A673 (cell line): Measurements from ENCODE around the gene P2RY14. TPM values are rescaled to one million over a fixed set of nuclear protein-coding genes. Genes with fewer than 3 reads are reported as not detected.

ENCODE experiments used
- BruUV-seq: library from RNA; stranded (reverse); fragments of 400-500 nt; replicated peaks from 2 replicates; lab custom pipeline; 2021; lab: Mats Ljungman, UMichigan
- CTCF ChIA-PET: fragments of 300-600 bp; sonication (Branson Sonifier 250); formaldehyde crosslinking; loops from one replicate; lab custom pipeline; 2022; ENCODE audit warnings: antibody characterized with exemption; lab: Charles Lee
- POLR2A ChIA-PET: fragments of 300-600 bp; sonication (Branson Sonifier 250); formaldehyde crosslinking; loops from one replicate; lab custom pipeline; 2022; ENCODE audit warnings: antibody characterized with exemption; ENCODE audit not compliant: low non-redundant PET; lab: Charles Lee
- DNase-seq: peaks from one replicate; pipeline ENCODE4 v3.0.0-alpha.2; 2015; ENCODE audit warnings: low spot score
- H3K27ac ChIP-seq: fragments of 200-600 bp; sonication (generic); 2 replicates; pipeline ENCODE4 v1.5.1; 2016; ENCODE audit warnings: mixed run types, low read depth, mild to moderate bottlenecking, mixed read lengths, antibody characterized with exemption, low read length; ENCODE audit not compliant: poor library complexity, severe bottlenecking
- H3K27me3 ChIP-seq: fragments of 200-600 bp; sonication (generic); replicated peaks from 2 replicates; pipeline ENCODE4 v1.6.1; 2017; ENCODE audit warnings: mixed run types, low read depth, mild to moderate bottlenecking, mixed read lengths, antibody characterized with exemption, low read length; ENCODE audit not compliant: insufficient read depth, poor library complexity
- H3K36me3 ChIP-seq: fragments of 200-600 bp; sonication (generic); 2 replicates; pipeline ENCODE4 v1.6.1; 2016; ENCODE audit warnings: mixed run types, mild to moderate bottlenecking, mixed read lengths, antibody characterized with exemption, low read length; ENCODE audit not compliant: insufficient read depth, poor library complexity, severe bottlenecking
- H3K4me1 ChIP-seq: fragments of 200-600 bp; sonication (generic); 2 replicates; pipeline ENCODE4 v1.6.1; 2017; ENCODE audit warnings: mixed run types, mild to moderate bottlenecking, mixed read lengths, antibody characterized with exemption, low read length; ENCODE audit not compliant: insufficient read depth, poor library complexity, severe bottlenecking
- H3K4me3 ChIP-seq: fragments of 200-600 bp; sonication (generic); 2 replicates; pipeline ENCODE4 v1.5.1; 2016; ENCODE audit warnings: low read depth, mixed run types, mild to moderate bottlenecking, mixed read lengths, low read length; ENCODE audit not compliant: poor library complexity, severe bottlenecking
- H3K9me3 ChIP-seq: fragments of 200-600 bp; sonication (generic); 2 replicates; pipeline ENCODE4 v1.6.1; 2016; ENCODE audit warnings: mixed run types, low read depth, mild to moderate bottlenecking, mixed read lengths, antibody characterized with exemption, low read length; ENCODE audit not compliant: poor library complexity, severe bottlenecking
- EZH2 ChIP-seq: fragments of 200-600 bp; sonication (generic); IDR thresholded peaks from 2 replicates; pipeline ENCODE4 v1.6.1; 2017; ENCODE audit warnings: borderline replicate concordance, low read depth, mild to moderate bottlenecking, mixed read lengths, antibody characterized with exemption, low read length; ENCODE audit not compliant: poor library complexity, severe bottlenecking
- intact Hi-C: fragments of 100-400 bp; cut with micrococcal nuclease; formaldehyde crosslinking; loops from one replicate; pipeline ENCODE4 v1.10.0; 2022; ENCODE audit not compliant: unreplicated experiment
- total RNA-seq: library from RNA; stranded (reverse); gene quantifications from 2 replicates; pipeline ENCODE4 v1.2.3, GENCODE V29; 2021
- TF ChIP-seq, protein P1 (sequence below): fragments of 300-800, 200-600 bp; sonication (generic); conservative IDR thresholded peaks from 2 replicates; pipeline ENCODE4 v1.5.1; 2017; ENCODE audit warnings: low read depth, mild to moderate bottlenecking, antibody characterized with exemption, low read length, moderate library complexity, mixed read lengths

The P2RY14 gene
- total RNA-seq, 1 experiment from 2014 or later: not detected

DNA sequence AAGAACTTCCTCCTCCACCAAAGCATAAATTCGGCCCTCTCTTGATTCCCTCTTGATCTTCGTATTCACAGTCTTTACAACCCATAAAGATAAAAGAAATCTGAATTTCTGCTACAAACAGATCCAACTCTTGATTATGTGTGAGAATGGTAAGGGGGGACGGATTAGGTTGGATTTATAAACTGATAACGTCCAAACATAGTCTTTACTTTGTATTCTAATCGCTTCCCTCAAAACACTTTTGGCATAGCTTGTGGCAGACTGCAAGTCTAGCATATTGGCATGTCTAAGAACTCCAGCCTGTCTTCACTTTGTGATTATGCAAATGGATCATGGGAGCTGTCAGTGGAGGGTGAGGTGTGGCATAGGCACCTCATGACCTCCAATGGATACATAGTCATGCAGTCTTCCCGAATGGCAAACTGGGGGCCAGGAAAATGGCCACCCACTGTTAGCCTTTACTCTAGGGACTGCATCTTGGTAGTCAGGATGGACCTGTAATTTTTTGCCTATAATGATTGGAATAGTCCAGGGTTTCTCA, 51.0 kb downstream of the P2RY14 start:
- Histone ChIP-seq H3K4me1 (no peaks in the 10 kb centered on the region), H3K9me3 (no peaks in the 10 kb centered on the region), H3K36me3 (no peaks in the 10 kb centered on the region), H3K4me3 (no peak overlapping the region), H3K27ac (no peak overlapping the region), H3K27me3 (no peaks in the 10 kb centered on the region)
- DNase-seq: no peak
- no TSS peak for BruUV-seq
- TF ChIP-seq EZH2: no peak
- TF ChIP-seq, protein P1, sequence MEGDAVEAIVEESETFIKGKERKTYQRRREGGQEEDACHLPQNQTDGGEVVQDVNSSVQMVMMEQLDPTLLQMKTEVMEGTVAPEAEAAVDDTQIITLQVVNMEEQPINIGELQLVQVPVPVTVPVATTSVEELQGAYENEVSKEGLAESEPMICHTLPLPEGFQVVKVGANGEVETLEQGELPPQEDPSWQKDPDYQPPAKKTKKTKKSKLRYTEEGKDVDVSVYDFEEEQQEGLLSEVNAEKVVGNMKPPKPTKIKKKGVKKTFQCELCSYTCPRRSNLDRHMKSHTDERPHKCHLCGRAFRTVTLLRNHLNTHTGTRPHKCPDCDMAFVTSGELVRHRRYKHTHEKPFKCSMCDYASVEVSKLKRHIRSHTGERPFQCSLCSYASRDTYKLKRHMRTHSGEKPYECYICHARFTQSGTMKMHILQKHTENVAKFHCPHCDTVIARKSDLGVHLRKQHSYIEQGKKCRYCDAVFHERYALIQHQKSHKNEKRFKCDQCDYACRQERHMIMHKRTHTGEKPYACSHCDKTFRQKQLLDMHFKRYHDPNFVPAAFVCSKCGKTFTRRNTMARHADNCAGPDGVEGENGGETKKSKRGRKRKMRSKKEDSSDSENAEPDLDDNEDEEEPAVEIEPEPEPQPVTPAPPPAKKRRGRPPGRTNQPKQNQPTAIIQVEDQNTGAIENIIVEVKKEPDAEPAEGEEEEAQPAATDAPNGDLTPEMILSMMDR: no peak
- ChIA-PET CTCF (interaction anchor here (0.6 to 0.7 kb wide), 2 partner anchors 54 to 64 kb away, joined by 5 to 9 read pairs; no protein-coding TSS in a partner anchor), POLR2A (no interaction called here)
- intact Hi-C loops: loop anchor here (1.0 to 10.0 kb wide), 4 partner anchors 56 to 1237 kb away; no protein-coding TSS in a partner anchor

DNA sequence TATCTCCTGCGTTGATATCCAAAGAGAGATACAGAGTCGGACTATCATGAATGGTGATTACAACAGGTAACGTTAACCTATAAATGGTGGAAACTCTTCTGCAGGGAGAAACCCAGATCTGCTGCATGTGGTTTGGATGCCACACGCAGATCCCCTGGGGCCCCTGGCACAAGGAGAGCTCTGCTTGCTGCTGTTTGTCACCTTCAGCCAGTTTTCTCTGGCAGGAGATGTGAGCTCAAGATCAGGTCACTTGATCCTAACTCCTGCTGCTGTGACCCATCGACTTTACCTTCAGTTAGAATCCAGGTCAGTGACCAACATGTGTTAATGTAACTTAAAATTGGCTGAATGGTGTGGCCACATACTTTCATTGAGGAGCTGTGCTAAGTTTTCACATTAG, 51.5 kb downstream of the P2RY14 start:
- ChIA-PET POLR2A (no interaction called here), CTCF (interaction anchor here (0.6 to 0.7 kb wide), 2 partner anchors 54 to 64 kb away, joined by 5 to 9 read pairs; no protein-coding TSS in a partner anchor)
- H3K4me1 ChIP-seq: no peaks in the 10 kb centered on the region
- no peaks in the 10 kb centered on the region for H3K27me3 ChIP-seq
- no peaks in the 10 kb centered on the region for H3K9me3 ChIP-seq
- no peaks in the 10 kb centered on the region for H3K36me3 ChIP-seq
- no TSS peak for BruUV-seq
- H3K4me3 ChIP-seq: no peak overlapping the region
- TF ChIP-seq EZH2: no peak
- TF ChIP-seq, protein P1: no peak
- H3K27ac ChIP-seq: no peak overlapping the region
- no peak for DNase-seq
- intact Hi-C loops: loop anchor here (1.0 to 10.0 kb wide), 4 partner anchors 56 to 1238 kb away; no protein-coding TSS in a partner anchor

DNA sequence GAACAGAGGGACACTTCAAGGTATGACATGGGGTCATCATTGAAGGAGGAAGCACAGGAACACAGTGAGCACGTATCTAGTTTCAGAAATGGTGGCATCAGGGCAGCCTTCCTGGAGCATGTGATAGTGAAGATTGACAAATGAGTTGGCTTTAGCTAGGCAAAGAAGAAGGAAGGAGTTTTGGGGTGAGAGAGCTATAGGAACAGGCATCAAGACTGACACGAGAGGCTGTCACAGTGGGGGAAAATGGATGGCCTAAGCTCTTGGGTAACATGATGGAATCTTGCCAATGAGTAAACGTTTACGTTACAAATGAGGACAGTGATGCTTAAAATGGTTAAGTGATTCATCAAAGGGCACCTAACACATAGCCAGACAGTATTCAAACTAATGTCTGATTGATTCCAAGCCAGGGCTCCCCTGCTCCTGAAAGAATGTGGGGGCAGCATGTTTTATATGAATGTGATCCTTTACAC, 52.2 kb downstream of the P2RY14 start:
- H3K4me3 ChIP-seq: no peak overlapping the region
- H3K36me3 ChIP-seq: no peaks in the 10 kb centered on the region
- H3K27ac ChIP-seq: no peak overlapping the region
- peak; percentile 9 for DNase-seq
- no TSS peak for BruUV-seq
- no peaks in the 10 kb centered on the region for H3K4me1 ChIP-seq
- CTCF ChIA-PET: interaction anchor here (0.6 kb wide), 1 partner anchor 631 kb away, joined by 3 read pairs; no protein-coding TSS in a partner anchor
- intact Hi-C loops: loop anchor here (2.0 to 10.0 kb wide), 3 partner anchors 199 to 1239 kb away; no protein-coding TSS in a partner anchor
- no peak for TF ChIP-seq EZH2
- TF ChIP-seq, protein P1: no peak
- POLR2A ChIA-PET: no interaction called here
- no peaks in the 10 kb centered on the region for H3K9me3 ChIP-seq
- no peaks in the 10 kb centered on the region for H3K27me3 ChIP-seq
